Measurements from ENCODE around the gene ELANE.
"Not testable (repeated sequence)": the region's sequence is repeated elsewhere in the genome, so short reads cannot be mapped to it uniquely, and the experiment has no call there.

Gene ELANE

GRCh38 chr19:877992-878660 is 26.0 kb downstream of the ELANE start:
- not testable (repeated sequence) for H4K8ac ChIP-seq (ENCODE audit: low read depth, low read length); H4K12ac ChIP-seq (ENCODE audit: low read depth, low read length); H3K4me2 ChIP-seq (ENCODE audit: low read length); H2BK12ac ChIP-seq (ENCODE audit: low read length); H3K9ac ChIP-seq (ENCODE audit: low read length); H3K27ac ChIP-seq (ENCODE audit: low read depth, low read length); H3K27me3 ChIP-seq (ENCODE audit: insufficient read depth, low read length); H4K91ac ChIP-seq (ENCODE audit: low read depth, low read length); H3K23ac ChIP-seq (ENCODE audit: low read length); H2BK5ac ChIP-seq (ENCODE audit: low read depth, low read length, poor library complexity); H2AK5ac ChIP-seq (ENCODE audit: low read length); H3K4ac ChIP-seq (ENCODE audit: low read depth, low read length); H3K4me3 ChIP-seq (ENCODE audit: low read depth, low read length); H2AFZ ChIP-seq (ENCODE audit: insufficient read depth, low read length, poor library complexity); H3K18ac ChIP-seq (ENCODE audit: low read length); H3K4me1 ChIP-seq (ENCODE audit: control insufficient read depth in 1 of 2, insufficient read depth in 2 of 2, low read length in 2 of 2); H3K9me3 ChIP-seq (ENCODE audit: insufficient read depth, low read depth, low read length); DNase-seq; H3K14ac ChIP-seq (ENCODE audit: low read length); H3K79me1 ChIP-seq (ENCODE audit: low read length); H2BK120ac ChIP-seq (ENCODE audit: insufficient read depth, low read length, poor library complexity); H3K79me2 ChIP-seq (ENCODE audit: control insufficient read depth, insufficient read depth, low read length, poor library complexity)
- WGBS (ENCODE audit: extremely low coverage, insufficient coverage, insufficient read length): no CpG with 5 or more reads among the region's 23 CpGs
- H3K36me3 ChIP-seq (ENCODE audit: control insufficient read depth in 1 of 2, insufficient read depth in 2 of 2, low read length in 2 of 2): peaks cover 63 to 73% of the 10 kb centered on the region in 2 experiments

- H3K79me1 ChIP-seq (ENCODE audit: low read length); H3K9me3 ChIP-seq (ENCODE audit: insufficient read depth, low read depth, low read length); H3K23ac ChIP-seq (ENCODE audit: low read length); H3K4me3 ChIP-seq (ENCODE audit: low read depth, low read length); H4K12ac ChIP-seq (ENCODE audit: low read depth, low read length); H4K91ac ChIP-seq (ENCODE audit: low read depth, low read length); H3K27ac ChIP-seq (ENCODE audit: low read depth, low read length); H3K4ac ChIP-seq (ENCODE audit: low read depth, low read length); H3K4me1 ChIP-seq (ENCODE audit: control insufficient read depth in 1 of 2, insufficient read depth in 2 of 2, low read length in 2 of 2); H4K8ac ChIP-seq (ENCODE audit: low read depth, low read length); H2AFZ ChIP-seq (ENCODE audit: insufficient read depth, low read length, poor library complexity); H3K9ac ChIP-seq (ENCODE audit: low read length); H2BK5ac ChIP-seq (ENCODE audit: low read depth, low read length, poor library complexity); H2BK12ac ChIP-seq (ENCODE audit: low read length); H2AK5ac ChIP-seq (ENCODE audit: low read length); H3K18ac ChIP-seq (ENCODE audit: low read length); H3K27me3 ChIP-seq (ENCODE audit: insufficient read depth, low read length); DNase-seq; H2BK120ac ChIP-seq (ENCODE audit: insufficient read depth, low read length, poor library complexity); H3K14ac ChIP-seq (ENCODE audit: low read length); H3K4me2 ChIP-seq (ENCODE audit: low read length); H3K79me2 ChIP-seq (ENCODE audit: control insufficient read depth, insufficient read depth, low read length, poor library complexity): not testable (repeated sequence)
- peaks cover 60 to 70% of the 10 kb centered on the region in 2 experiments for H3K36me3 ChIP-seq (ENCODE audit: control insufficient read depth in 1 of 2, insufficient read depth in 2 of 2, low read length in 2 of 2)
- WGBS (ENCODE audit: extremely low coverage, insufficient coverage, insufficient read length): no CpG with 5 or more reads among the region's 24 CpGs
These were observed 26.9 kb downstream of the ELANE start for GRCh38 chr19:878751-879561.

- H3K79me2 ChIP-seq (ENCODE audit: control insufficient read depth, insufficient read depth, low read length, poor library complexity): peaks cover 2% of the 10 kb centered on the region
- H3K4me1 ChIP-seq (ENCODE audit: control insufficient read depth in 1 of 2, insufficient read depth in 2 of 2, low read length in 2 of 2): peaks cover 17 to 18% of the 10 kb centered on the region in 2 experiments
- no peak overlapping the region for H3K4ac ChIP-seq (ENCODE audit: low read depth, low read length)
- peaks cover 9% of the 10 kb centered on the region for H3K9me3 ChIP-seq (ENCODE audit: insufficient read depth, low read depth, low read length)
- H4K12ac ChIP-seq (ENCODE audit: low read depth, low read length): no peak overlapping the region
- no peak overlapping the region for H2BK5ac ChIP-seq (ENCODE audit: low read depth, low read length, poor library complexity)
- H2BK120ac ChIP-seq (ENCODE audit: insufficient read depth, low read length, poor library complexity): no peak overlapping the region
- H3K4me2 ChIP-seq (ENCODE audit: low read length): no peak overlapping the region
- H3K9ac ChIP-seq (ENCODE audit: low read length): no peak overlapping the region
- H4K8ac ChIP-seq (ENCODE audit: low read depth, low read length): no peak overlapping the region
- WGBS (ENCODE audit: extremely low coverage, insufficient coverage, insufficient read length): no CpG with 5 or more reads among the region's 37 CpGs
- H3K14ac ChIP-seq (ENCODE audit: low read length): no peak overlapping the region
- H2AK5ac ChIP-seq (ENCODE audit: low read length): no peak overlapping the region
- no peaks in the 10 kb centered on the region for H3K27me3 ChIP-seq (ENCODE audit: insufficient read depth, low read length)
- peaks cover 8% of the 10 kb centered on the region for H3K79me1 ChIP-seq (ENCODE audit: low read length)
- no peak overlapping the region for H2AFZ ChIP-seq (ENCODE audit: insufficient read depth, low read length, poor library complexity)
- H3K27ac ChIP-seq (ENCODE audit: low read depth, low read length): no peak overlapping the region
- H3K4me3 ChIP-seq (ENCODE audit: low read depth, low read length): no peak overlapping the region
- H4K91ac ChIP-seq (ENCODE audit: low read depth, low read length): no peak overlapping the region
- no peak overlapping the region for H2BK12ac ChIP-seq (ENCODE audit: low read length)
- H3K18ac ChIP-seq (ENCODE audit: low read length): no peak overlapping the region
- H3K36me3 ChIP-seq (ENCODE audit: control insufficient read depth in 1 of 2, insufficient read depth in 2 of 2, low read length in 2 of 2): peaks cover 61 to 70% of the 10 kb centered on the region in 2 experiments
- no peak overlapping the region for H3K23ac ChIP-seq (ENCODE audit: low read length)
- no peak for DNase-seq
These were observed 27.8 kb downstream of the ELANE start for GRCh38 chr19:879711-880438.

- Histone ChIP-seq H3K4ac (ENCODE audit: low read depth, low read length) (no peak overlapping the region), H2BK120ac (ENCODE audit: insufficient read depth, low read length, poor library complexity) (no peak overlapping the region), H4K8ac (ENCODE audit: low read depth, low read length) (no peak overlapping the region), H3K27ac (ENCODE audit: low read depth, low read length) (no peak overlapping the region), H2AK5ac (ENCODE audit: low read length) (no peak overlapping the region), H3K9me3 (ENCODE audit: insufficient read depth, low read depth, low read length) (peaks cover 15% of the 10 kb centered on the region), H2AFZ (ENCODE audit: insufficient read depth, low read length, poor library complexity) (no peak overlapping the region), H3K4me3 (ENCODE audit: low read depth, low read length) (no peak overlapping the region), H3K4me2 (ENCODE audit: low read length) (no peak overlapping the region), H2BK12ac (ENCODE audit: low read length) (no peak overlapping the region), H3K4me1 (ENCODE audit: control insufficient read depth in 1 of 2, insufficient read depth in 2 of 2, low read length in 2 of 2) (peaks cover 21 to 27% of the 10 kb centered on the region in 2 experiments), H4K12ac (ENCODE audit: low read depth, low read length) (no peak overlapping the region), H3K27me3 (ENCODE audit: insufficient read depth, low read length) (no peaks in the 10 kb centered on the region), H3K14ac (ENCODE audit: low read length) (no peak overlapping the region), H3K9ac (ENCODE audit: low read length) (no peak overlapping the region), H3K18ac (ENCODE audit: low read length) (no peak overlapping the region), H3K36me3 (ENCODE audit: control insufficient read depth in 1 of 2, insufficient read depth in 2 of 2, low read length in 2 of 2) (peaks cover 62 to 71% of the 10 kb centered on the region in 2 experiments), H3K79me2 (ENCODE audit: control insufficient read depth, insufficient read depth, low read length, poor library complexity) (peaks cover 2% of the 10 kb centered on the region), H3K79me1 (ENCODE audit: low read length) (peaks cover 8% of the 10 kb centered on the region), H3K23ac (ENCODE audit: low read length) (no peak overlapping the region), H4K91ac (ENCODE audit: low read depth, low read length) (no peak overlapping the region), H2BK5ac (ENCODE audit: low read depth, low read length, poor library complexity) (no peak overlapping the region)
- WGBS (ENCODE audit: extremely low coverage, insufficient coverage, insufficient read length): no CpG with 5 or more reads among the region's 34 CpGs
- no peak for DNase-seq
These were observed 29.4 kb downstream of the ELANE start for GRCh38 chr19:881385-882071.
